GM18517 (cell line): ENCODE results near the gene PHLDB1.
"Not testable (repeated sequence)": the region's sequence is repeated elsewhere in the genome, so short reads cannot be mapped to it uniquely, and the experiment has no call there.

Source experiments
- ATAC-seq: cut with Tn5 transposase; IDR thresholded peaks from one replicate; pipeline ENCODE4 v1.9.1; 2021; ENCODE audit warnings: mild to moderate bottlenecking, moderate library complexity; ENCODE audit not compliant: unreplicated experiment

Gene PHLDB1

GRCh38 chr11:118657709-118658428 is 50.5 kb downstream of the PHLDB1 start:
- no peak for ATAC-seq

GRCh38 chr11:118658429-118659313 is 51.3 kb downstream of the PHLDB1 start:
- no peak for ATAC-seq

- ATAC-seq, result no peak
These were observed 52.0 kb downstream of the PHLDB1 start for GRCh38 chr11:118659314-118659952.

- no peak for ATAC-seq
These were observed 52.7 kb downstream of the PHLDB1 start for GRCh38 chr11:118659953-118660680.

- no peak for ATAC-seq
These were observed 53.4 kb downstream of the PHLDB1 start for GRCh38 chr11:118660681-118661424.

GRCh38 chr11:118661425-118662301 is 54.2 kb downstream of the PHLDB1 start:
- no peak for ATAC-seq

GRCh38 chr11:118662401-118663271 is 55.2 kb downstream of the PHLDB1 start:
- no peak for ATAC-seq

- ATAC-seq, result no peak
These were observed 56.0 kb downstream of the PHLDB1 start for GRCh38 chr11:118663381-118663780.

- ATAC-seq, result no peak
These were observed 56.5 kb downstream of the PHLDB1 start for GRCh38 chr11:118663902-118664301.

GRCh38 chr11:118666371-118666770 is 59.0 kb downstream of the PHLDB1 start:
- no peak for ATAC-seq

- no peak for ATAC-seq
These were observed 62.6 kb downstream of the PHLDB1 start for GRCh38 chr11:118670063-118670462.

GRCh38 chr11:118671254-118671653 is 63.8 kb downstream of the PHLDB1 start:
- no peak for ATAC-seq

GRCh38 chr11:118672846-118673245 is 65.4 kb downstream of the PHLDB1 start:
- no peak for ATAC-seq

GRCh38 chr11:118673361-118674081 is 66.1 kb downstream of the PHLDB1 start:
- ATAC-seq, result no peak

- no peak for ATAC-seq
These were observed 66.6 kb downstream of the PHLDB1 start for GRCh38 chr11:118674082-118674435.

GRCh38 chr11:118677977-118678376 is 70.6 kb downstream of the PHLDB1 start:
- ATAC-seq, result no peak

GRCh38 chr11:118678908-118679307 is 71.5 kb downstream of the PHLDB1 start:
- not testable (repeated sequence) for ATAC-seq

GRCh38 chr11:118679483-118679882 is 72.1 kb downstream of the PHLDB1 start, which contains the start of gene TREH:
Gene TREH (minus strand): TSS chr11:118679650. CDS start chr11:118679627, 23 bp downstream.
- ATAC-seq, result no peak
